AG08396 (cell line): Measurements from ENCODE around the gene IKZF3.
"Not testable (repeated sequence)": the region's sequence is repeated elsewhere in the genome, so short reads cannot be mapped to it uniquely, and the experiment has no call there.

Experiments
- DNase-seq: peaks from one replicate; pipeline ENCODE4 v3.0.0; 2012; ENCODE audit warnings: low spot score, mixed read lengths

IKZF3 gene

GRCh38 chr17:39754958-39755553 is 109.1 kb downstream of the IKZF3 start:
- DNase-seq, result no peak

- peak; percentile 99 for DNase-seq
These were observed 109.8 kb downstream of the IKZF3 start for GRCh38 chr17:39754161-39754957.

GRCh38 chr17:39753514-39754160 is 110.5 kb downstream of the IKZF3 start:
- peak; percentile 62 for DNase-seq

- no peak for DNase-seq
These were observed 111.8 kb downstream of the IKZF3 start for GRCh38 chr17:39752241-39752881.

- DNase-seq, result no peak
These were observed 112.5 kb downstream of the IKZF3 start for GRCh38 chr17:39751637-39752036.

- DNase-seq, result no peak
These were observed 113.0 kb downstream of the IKZF3 start for GRCh38 chr17:39751016-39751543.

- DNase-seq, result no peak
These were observed 113.7 kb downstream of the IKZF3 start for GRCh38 chr17:39750131-39751015.

GRCh38 chr17:39748444-39749034 is 115.6 kb downstream of the IKZF3 start:
- DNase-seq, result not testable (repeated sequence)

- no peak for DNase-seq
These were observed 116.4 kb downstream of the IKZF3 start for GRCh38 chr17:39747745-39748144.

- no peak for DNase-seq
These were observed 118.0 kb downstream of the IKZF3 start for GRCh38 chr17:39746145-39746461.

GRCh38 chr17:39745335-39746144 is 118.6 kb downstream of the IKZF3 start:
- DNase-seq, result no peak

- no peak for DNase-seq
These were observed 119.3 kb downstream of the IKZF3 start for GRCh38 chr17:39744836-39745215.

- DNase-seq, result no peak
These were observed 119.9 kb downstream of the IKZF3 start for GRCh38 chr17:39744075-39744835.

- no peak for DNase-seq
These were observed 121.2 kb downstream of the IKZF3 start for GRCh38 chr17:39742856-39743436.

- DNase-seq, result no peak
These were observed 121.8 kb downstream of the IKZF3 start for GRCh38 chr17:39742126-39742855.

- peak; percentile 47 for DNase-seq
These were observed 123.6 kb downstream of the IKZF3 start for GRCh38 chr17:39740357-39741111.

GRCh38 chr17:39739885-39740356 is 124.2 kb downstream of the IKZF3 start:
- no peak for DNase-seq
